IMR-90 (cell line): Measurements from ENCODE around the gene PLPP6. TPM values are rescaled to one million over a fixed set of nuclear protein-coding genes. Genes with fewer than 3 reads are reported as not detected.

ENCODE experiments used
- ATAC-seq: fragments of 200-7000 bp; cut with Tn5 transposase; 2 replicates; pipeline ENCODE4 v1.9.1; 2020; ENCODE audit warnings: low read depth, mild to moderate bottlenecking, moderate library complexity
- BruUV-seq: library from RNA; stranded (reverse); fragments of 400-500 nt; replicated peaks from 2 replicates; lab custom pipeline; 2021; lab: Mats Ljungman, UMichigan
- CTCF ChIA-PET: fragments of 300-600 bp; formaldehyde crosslinking; extraction: SDS; loops from one replicate; lab custom pipeline; 2021; ENCODE audit warnings: antibody characterized with exemption; lab: Yijun Ruan, JAX
- POLR2A ChIA-PET: fragments of 300-600 bp; sonication (Branson Sonifier 250); formaldehyde crosslinking; loops from one replicate; lab custom pipeline; 2022; ENCODE audit warnings: antibody characterized with exemption; ENCODE audit not compliant: unreplicated experiment; lab: Charles Lee
- DNase-seq: peaks from one replicate; pipeline ENCODE4 v3.0.0; 2013
- H2AFZ ChIP-seq: replicated peaks from 2 replicates; pipeline ENCODE3; 2013; ENCODE audit warnings: low read length, mild to moderate bottlenecking; ENCODE audit not compliant: poor library complexity
- H2AK5ac ChIP-seq: 2 replicates; pipeline ENCODE4 v1.6.1; 2013; ENCODE audit warnings: low read depth, low read length, inconsistent platforms
- H2AK9ac ChIP-seq: replicated peaks from 2 replicates; pipeline ENCODE3; 2013; ENCODE audit warnings: mild to moderate bottlenecking, low read depth, low read length, moderate library complexity; ENCODE audit not compliant: poor library complexity
- H2BK120ac ChIP-seq: 2 replicates; pipeline ENCODE4 v1.6.1; 2013; ENCODE audit warnings: low read depth, low read length, inconsistent platforms
- H2BK15ac ChIP-seq: 3 replicates; pipeline ENCODE4 v1.6.1; 2013; ENCODE audit warnings: low read depth, low read length, inconsistent platforms
- H2BK20ac ChIP-seq: 2 replicates; pipeline ENCODE4 v1.6.1; 2013; ENCODE audit warnings: low read depth, mild to moderate bottlenecking, inconsistent platforms, low read length, moderate library complexity
- H2BK5ac ChIP-seq: 2 replicates; pipeline ENCODE4 v1.6.1; 2013; ENCODE audit warnings: mild to moderate bottlenecking, low read depth, low read length, inconsistent platforms; ENCODE audit not compliant: poor library complexity, severe bottlenecking
- H3K14ac ChIP-seq: replicated peaks from 2 replicates; pipeline ENCODE4 v1.6.1; 2013; ENCODE audit warnings: low read depth, low read length, inconsistent platforms
- H3K18ac ChIP-seq: 2 replicates; pipeline ENCODE4 v1.6.1; 2013; ENCODE audit warnings: low read depth, low read length, control low read depth
- H3K23ac ChIP-seq: 2 replicates; pipeline ENCODE4 v1.6.1; 2013; ENCODE audit warnings: low read depth, low read length, inconsistent platforms
- H3K27ac ChIP-seq: 2 replicates; pipeline ENCODE4 v1.5.1; 2013; ENCODE audit warnings: mild to moderate bottlenecking, control low read depth, low read length; ENCODE audit not compliant: insufficient read depth
- H3K27me3 ChIP-seq: 2 replicates; pipeline ENCODE4 v1.6.1; 2013; ENCODE audit warnings: low read length; ENCODE audit not compliant: control insufficient read depth, insufficient read depth
- H3K36me3 ChIP-seq: 2 replicates; pipeline ENCODE4 v1.6.1; 2013; ENCODE audit warnings: low read length, mixed read lengths; ENCODE audit not compliant: control insufficient read depth, insufficient read depth
- H3K4ac ChIP-seq: 2 replicates; pipeline ENCODE4 v1.6.1; 2013; ENCODE audit warnings: low read depth, low read length, inconsistent platforms
- H3K4me1 ChIP-seq: 2 replicates; pipeline ENCODE4 v1.6.1; 2013; ENCODE audit warnings: low read length, mixed read lengths; ENCODE audit not compliant: control insufficient read depth, insufficient read depth
- H3K4me2 ChIP-seq: 2 replicates; pipeline ENCODE4 v1.6.1; 2013; ENCODE audit warnings: low read depth, mild to moderate bottlenecking, control low read depth, low read length, moderate library complexity
- H3K4me3 ChIP-seq: 2 replicates; pipeline ENCODE4 v1.5.1; 2013; ENCODE audit warnings: low read depth, mild to moderate bottlenecking, control low read depth, low read length, moderate library complexity; ENCODE audit not compliant: insufficient read depth
- H3K56ac ChIP-seq: 2 replicates; pipeline ENCODE4 v1.6.1; 2013; ENCODE audit warnings: low read length, inconsistent platforms; ENCODE audit not compliant: insufficient read depth; ENCODE audit errors: extremely low read depth
- H3K79me1 ChIP-seq, 2 experiments: 2 replicates each; pipeline ENCODE4 v1.6.1; 2013; ENCODE audit warnings: low read length in 2 of 2, inconsistent platforms in 1 of 2, low read depth in 1 of 2
- H3K9ac ChIP-seq: 2 replicates; pipeline ENCODE4 v1.6.1; 2013; ENCODE audit warnings: low read depth, low read length, control low read depth
- H3K9me1 ChIP-seq: 2 replicates; pipeline ENCODE4 v1.6.1; 2013; ENCODE audit warnings: low read length, inconsistent platforms; ENCODE audit not compliant: insufficient read depth
- H3K9me3 ChIP-seq: 2 replicates; pipeline ENCODE4 v1.6.1; 2013; ENCODE audit warnings: low read length; ENCODE audit not compliant: control insufficient read depth, insufficient read depth
- H4K20me1 ChIP-seq: 2 replicates; pipeline ENCODE4 v1.6.1; 2013; ENCODE audit warnings: low read length, inconsistent platforms; ENCODE audit not compliant: insufficient read depth
- H4K5ac ChIP-seq: 2 replicates; pipeline ENCODE4 v1.6.1; 2013; ENCODE audit warnings: mild to moderate bottlenecking, low read depth, low read length, control low read depth
- H4K8ac ChIP-seq, 2 experiments: 2 replicates each; pipeline ENCODE4 v1.6.1; 2013; ENCODE audit warnings: low read depth in 2 of 2, low read length in 2 of 2, control low read depth in 1 of 2, inconsistent platforms in 1 of 2
- H4K91ac ChIP-seq: 2 replicates; pipeline ENCODE4 v1.6.1; 2013; ENCODE audit warnings: low read depth, low read length, inconsistent platforms; ENCODE audit not compliant: insufficient read depth
- BHLHE40 ChIP-seq: fragments of 150-350 bp; IDR thresholded peaks from 2 replicates; pipeline ENCODE4 v1.6.1; 2016; ENCODE audit warnings: mild to moderate bottlenecking, low read depth, low read length
- CHD1 ChIP-seq: IDR thresholded peaks from 2 replicates; pipeline ENCODE4 v1.6.1; 2012; ENCODE audit warnings: low read depth, low read length, improper control_type of control experiment
- MAZ ChIP-seq: IDR thresholded peaks from 2 replicates; pipeline ENCODE4 v1.6.1; 2012; ENCODE audit warnings: low read depth, mild to moderate bottlenecking, low read length, improper control_type of control experiment, moderate library complexity, borderline replicate concordance
- NFE2L2 ChIP-seq: fragments of 150-350 bp; IDR thresholded peaks from 2 replicates; pipeline ENCODE4 v1.6.1; 2016; ENCODE audit warnings: low read depth, mild to moderate bottlenecking, low read length
- POLR2A ChIP-seq: IDR thresholded peaks from 2 replicates; pipeline ENCODE4 v1.6.1; 2012; ENCODE audit warnings: mild to moderate bottlenecking, low read depth, low read length
- RCOR1 ChIP-seq: IDR thresholded peaks from 2 replicates; pipeline ENCODE4 v1.6.1; 2012; ENCODE audit warnings: mild to moderate bottlenecking, low read length, improper control_type of control experiment; ENCODE audit not compliant: insufficient replicate concordance
- RFX5 ChIP-seq: IDR thresholded peaks from 2 replicates; pipeline ENCODE4 v1.8.0; 2012; ENCODE audit warnings: low read depth, mild to moderate bottlenecking, low read length, moderate library complexity
- SMC3 ChIP-seq: fragments of 150-350 bp; IDR thresholded peaks from 2 replicates; pipeline ENCODE4 v1.6.1; 2016; ENCODE audit warnings: low read depth, mild to moderate bottlenecking, antibody characterized with exemption, low read length, moderate library complexity
- WGBS, 2 experiments: methylation state at CpG; one replicate each; pipeline versions ENCODE4 v1.1.5 to v1.1.7; 2013; ENCODE audit warnings: missing lambda C conversion rate in 2 of 2; ENCODE audit not compliant: insufficient read length in 1 of 2; ENCODE audit errors: extremely low coverage in 2 of 2; 5-methylcytosine and 5-hydroxymethylcytosine counted together
- dilution Hi-C: fragments of 300-500 bp; cut with HindIII; formaldehyde crosslinking; loops from one replicate; pipeline ENCODE4 v1.14.3; 2018; ENCODE audit warnings: low sequenced_read_pairs; ENCODE audit not compliant: unreplicated experiment
- in situ Hi-C: fragments of 300-500 bp; cut with MboI; formaldehyde crosslinking; loops from 3 replicates; pipeline ENCODE4 v1.14.3; 2019; ENCODE audit warnings: low sequenced_read_pairs, inconsistent platforms, mixed read lengths
- intact Hi-C: fragments of 100-400 bp; cut with micrococcal nuclease; formaldehyde crosslinking; loops from 2 replicates; pipeline ENCODE4 v1.10.0; 2022
- polyA plus RNA-seq, 3 experiments: library from polyadenylated mRNA; depleted of rRNA; stranded (reverse); fragments of >200 nt; gene quantifications; 2 replicates each; pipeline ENCODE4 v1.2.3, GENCODE V29; 2012; ENCODE audit warnings: low replicate concordance in 1 of 3
- total RNA-seq: library from RNA; depleted of rRNA; stranded (reverse); fragments of >200 nt; gene quantifications from 2 replicates; pipeline ENCODE4 v1.2.3, GENCODE V29; 2012

Gene PLPP6
- total and polyA plus RNA-seq, 2 of the 4 experiments (the other 2 are of a cell fraction): 3.4 to 5.9 TPM

DNA sequence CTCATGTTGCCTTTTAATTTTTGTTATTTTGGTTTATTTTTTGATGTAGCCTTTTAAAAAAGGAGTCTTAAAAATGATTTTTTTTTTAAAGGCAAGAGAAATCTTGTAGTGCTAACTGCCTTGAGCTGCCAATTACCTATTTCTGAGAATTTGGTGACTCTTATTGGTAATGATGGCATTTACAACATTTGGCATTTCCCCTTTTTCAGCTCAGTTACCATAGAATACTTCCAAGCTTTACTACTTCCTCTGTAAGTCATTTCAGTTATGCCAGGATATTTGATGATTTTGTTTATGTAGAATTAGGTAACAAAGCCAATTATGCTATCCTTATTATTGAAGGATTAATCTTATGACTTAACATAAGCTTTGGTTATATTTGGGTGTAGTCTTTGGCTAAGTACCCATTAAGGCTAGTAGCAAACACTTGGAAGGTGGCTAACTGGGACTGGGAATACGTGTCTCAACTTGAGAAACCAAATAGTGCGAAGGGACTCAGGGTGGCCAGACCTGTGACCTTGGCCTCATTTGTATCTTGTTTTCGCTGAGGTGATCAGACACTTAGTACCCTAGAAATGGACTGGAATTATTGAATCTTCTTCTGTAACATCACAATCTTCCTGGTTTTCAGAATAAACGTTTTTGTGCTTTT lies 45.0 kb downstream of the PLPP6 start:
- H2AK9ac ChIP-seq: no peak overlapping the region
- peaks cover 6% of the 10 kb centered on the region for H3K36me3 ChIP-seq
- no peak for TF ChIP-seq POLR2A
- TF ChIP-seq CHD1: no peak
- no peak for TF ChIP-seq MAZ
- no peak for TF ChIP-seq BHLHE40
- TF ChIP-seq RFX5: no peak
- TF ChIP-seq SMC3: no peak
- TF ChIP-seq RCOR1: no peak
- no peak for TF ChIP-seq NFE2L2
- no peak overlapping the region for H2BK15ac ChIP-seq
- DNase-seq (no peak), ATAC-seq (no peak)
- H4K91ac ChIP-seq: no peak overlapping the region
- H3K4me1 ChIP-seq: no peaks in the 10 kb centered on the region
- no peak overlapping the region for H2AK5ac ChIP-seq
- no peak overlapping the region for H4K5ac ChIP-seq
- H3K14ac ChIP-seq: no peak overlapping the region
- H3K9me1 ChIP-seq: no peaks in the 10 kb centered on the region
- no peaks in the 10 kb centered on the region for H4K20me1 ChIP-seq
- H2BK20ac ChIP-seq: no peak overlapping the region
- no peak overlapping the region for H3K56ac ChIP-seq
- ChIA-PET POLR2A (no interaction called here), CTCF (no interaction called here)
- in situ Hi-C loops: no loop called here
- no CpG with 5 or more reads among the region's 4 CpGs for WGBS, 2 experiments
- no peak overlapping the region for H3K9ac ChIP-seq
- peaks cover 0 to 2% of the 10 kb centered on the region in 2 experiments; a peak in 1 of 4 replicates for H3K79me1 ChIP-seq
- H3K4me2 ChIP-seq: no peak overlapping the region
- no TSS peak for BruUV-seq
- H3K23ac ChIP-seq: no peak overlapping the region
- intact Hi-C loops: no loop called here
- H2BK120ac ChIP-seq: no peak overlapping the region
- no peaks in the 10 kb centered on the region for H3K9me3 ChIP-seq
- H4K8ac ChIP-seq: no peak overlapping the region
- no peaks in the 10 kb centered on the region for H3K27me3 ChIP-seq
- dilution Hi-C loops: no loop called here
- H3K27ac ChIP-seq: no peak overlapping the region
- no peak overlapping the region for H3K4ac ChIP-seq
- no peak overlapping the region for H3K4me3 ChIP-seq
- H2BK5ac ChIP-seq: no peak overlapping the region
- H3K18ac ChIP-seq: no peak overlapping the region
- no peak overlapping the region for H2AFZ ChIP-seq
